GM21528 (cell line): ENCODE measurements around the gene FSIP1.

Experiments
- ATAC-seq: cut with Tn5 transposase; IDR thresholded peaks from one replicate; pipeline ENCODE4 v1.9.1; 2021; ENCODE audit warnings: mild to moderate bottlenecking, moderate library complexity; ENCODE audit not compliant: unreplicated experiment, low FRiP score

FSIP1 gene

GRCh38 chr15:39692356-39693327 lies 90.0 kb downstream of the FSIP1 start:
- ATAC-seq = no peak

- no peak for ATAC-seq
Measured at GRCh38 chr15:39690881-39691634, 91.6 kb downstream of the FSIP1 start.

- no peak for ATAC-seq
Measured at GRCh38 chr15:39687965-39688364, 94.7 kb downstream of the FSIP1 start.

GRCh38 chr15:39685999-39686613 lies 96.5 kb downstream of the FSIP1 start:
- no peak for ATAC-seq

DNA sequence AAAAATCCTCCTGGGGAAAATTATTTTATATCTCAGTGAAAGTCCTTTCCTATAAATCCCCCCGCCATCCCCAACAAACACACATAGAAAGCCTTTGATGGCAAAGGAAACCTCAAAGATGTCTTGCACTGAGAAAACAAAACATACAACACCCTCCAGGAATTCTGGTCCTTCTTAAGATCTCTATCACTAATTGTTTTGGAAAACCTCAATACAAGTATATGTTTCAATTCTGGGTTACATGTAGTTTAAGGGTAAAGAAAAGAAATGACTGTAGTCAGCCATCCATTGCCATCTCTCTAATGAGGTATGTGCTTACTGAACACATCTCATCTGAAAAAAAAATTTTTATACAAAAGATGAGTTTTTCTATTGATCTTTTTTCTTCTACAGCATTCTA lies 97.3 kb downstream of the FSIP1 start:
- ATAC-seq = no peak

GRCh38 chr15:39684233-39684632 lies 98.4 kb downstream of the FSIP1 start:
- no peak for ATAC-seq

GRCh38 chr15:39682366-39682765 lies 100.3 kb downstream of the FSIP1 start:
- no peak for ATAC-seq

- ATAC-seq = no peak
Measured at GRCh38 chr15:39680868-39681267, 101.8 kb downstream of the FSIP1 start.

DNA sequence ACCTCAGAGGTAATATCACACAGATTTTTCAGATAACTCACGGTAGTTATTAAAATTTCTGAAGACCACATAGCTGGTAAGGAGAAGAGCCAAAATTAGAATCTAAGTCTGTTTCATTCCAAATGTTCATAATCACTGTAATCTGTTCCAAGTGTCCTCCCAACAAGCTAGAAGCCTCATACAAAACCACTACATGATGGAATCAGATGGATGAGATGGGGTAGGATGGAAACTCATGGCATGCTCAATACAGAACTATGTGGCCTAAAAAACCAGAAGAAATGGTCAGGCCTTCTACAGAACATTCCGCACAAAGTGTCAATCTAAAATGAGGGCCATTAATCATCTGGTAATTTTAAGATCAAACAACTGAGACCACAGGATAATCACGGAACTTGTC lies 110.0 kb downstream of the FSIP1 start:
- ATAC-seq = no peak

- ATAC-seq = no peak
Measured at GRCh38 chr15:39672184-39672583, 110.5 kb downstream of the FSIP1 start.

GRCh38 chr15:39670687-39671086 lies 112.0 kb downstream of the FSIP1 start:
- no peak for ATAC-seq

GRCh38 chr15:39669661-39670060 lies 113.0 kb downstream of the FSIP1 start:
- no peak for ATAC-seq

- ATAC-seq = no peak
Measured at GRCh38 chr15:39669241-39669640, 113.4 kb downstream of the FSIP1 start.

- ATAC-seq = no peak
Measured at GRCh38 chr15:39668457-39668856, 114.2 kb downstream of the FSIP1 start.

- no peak for ATAC-seq
Measured at GRCh38 chr15:39667382-39668127, 115.1 kb downstream of the FSIP1 start.

DNA sequence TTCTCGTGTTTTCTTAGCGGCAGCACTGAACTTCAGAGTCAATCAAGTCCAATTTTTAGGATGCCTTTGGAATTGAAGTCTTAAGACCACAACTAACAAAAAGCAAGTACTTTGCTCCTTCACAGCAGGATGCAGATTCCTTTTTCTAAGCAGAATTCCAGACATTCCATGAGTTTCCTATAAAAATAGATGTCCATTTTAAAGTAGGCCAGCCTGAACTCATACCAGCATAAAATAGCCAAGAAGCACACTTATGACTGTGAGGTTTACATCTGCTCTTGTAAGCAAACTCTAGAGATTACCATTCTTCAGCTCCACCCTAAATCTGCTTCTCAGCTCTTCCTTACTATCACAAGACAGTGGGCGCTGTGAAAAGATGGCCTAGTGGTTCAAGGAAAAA lies 116.0 kb downstream of the FSIP1 start:
- no peak for ATAC-seq

DNA sequence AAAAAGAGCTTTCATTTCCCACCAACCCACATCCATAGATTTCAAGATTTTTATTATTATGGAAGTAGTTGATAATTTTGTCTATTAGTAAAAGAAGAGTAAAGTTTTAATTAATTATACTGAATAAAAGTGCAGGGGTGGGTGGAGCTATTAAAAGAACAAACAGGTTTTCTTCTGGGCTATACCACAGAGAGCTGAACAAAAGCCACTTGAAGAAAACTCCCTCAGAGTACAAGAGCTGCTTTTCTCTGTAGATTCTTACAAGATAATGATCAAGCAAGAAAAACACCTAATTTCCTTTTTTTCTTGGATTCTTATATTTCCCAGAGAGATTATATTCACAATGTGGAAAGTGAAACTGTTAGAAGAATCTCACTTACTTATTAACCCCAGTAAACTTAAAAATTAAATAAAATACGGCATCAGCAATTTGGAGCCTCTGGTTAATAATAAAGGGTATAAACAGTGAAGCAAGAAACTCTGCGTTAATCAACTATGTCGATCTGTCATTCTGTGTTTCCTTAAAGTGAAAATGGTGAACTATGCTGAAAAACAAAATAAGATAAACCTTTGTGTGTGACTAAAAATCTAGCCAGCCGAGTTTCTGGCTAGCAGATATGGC lies 116.9 kb downstream of the FSIP1 start:
- ATAC-seq = no peak

- no peak for ATAC-seq
Measured at GRCh38 chr15:39663704-39664250, 118.9 kb downstream of the FSIP1 start.

- no peak for ATAC-seq
Measured at GRCh38 chr15:39661776-39662175, 120.9 kb downstream of the FSIP1 start.

DNA sequence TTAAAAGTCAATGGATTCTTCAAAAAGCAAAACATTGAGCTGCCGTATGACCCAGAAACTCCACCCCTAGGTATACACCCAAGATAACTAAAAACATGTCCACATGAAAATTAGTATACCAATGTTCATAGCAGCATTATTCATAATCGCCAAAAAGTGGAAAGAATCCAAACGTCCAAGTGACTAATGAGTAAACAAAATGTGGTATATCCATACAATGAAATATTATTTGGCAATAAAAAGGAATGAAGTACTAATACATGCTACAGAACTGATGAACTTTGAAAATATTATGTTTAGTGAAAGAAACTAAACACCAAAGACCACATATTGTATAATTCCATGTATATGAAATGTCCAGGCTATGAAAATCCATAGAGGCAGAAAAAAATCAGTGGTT lies 123.9 kb downstream of the FSIP1 start:
- ATAC-seq = no peak
